GM21390 (cell line): ENCODE measurements around the gene SLC25A47.

ENCODE experiments used
- ATAC-seq: cut with Tn5 transposase; IDR thresholded peaks from one replicate; pipeline ENCODE4 v1.9.1; 2021; ENCODE audit not compliant: unreplicated experiment

SLC25A47 gene

DNA sequence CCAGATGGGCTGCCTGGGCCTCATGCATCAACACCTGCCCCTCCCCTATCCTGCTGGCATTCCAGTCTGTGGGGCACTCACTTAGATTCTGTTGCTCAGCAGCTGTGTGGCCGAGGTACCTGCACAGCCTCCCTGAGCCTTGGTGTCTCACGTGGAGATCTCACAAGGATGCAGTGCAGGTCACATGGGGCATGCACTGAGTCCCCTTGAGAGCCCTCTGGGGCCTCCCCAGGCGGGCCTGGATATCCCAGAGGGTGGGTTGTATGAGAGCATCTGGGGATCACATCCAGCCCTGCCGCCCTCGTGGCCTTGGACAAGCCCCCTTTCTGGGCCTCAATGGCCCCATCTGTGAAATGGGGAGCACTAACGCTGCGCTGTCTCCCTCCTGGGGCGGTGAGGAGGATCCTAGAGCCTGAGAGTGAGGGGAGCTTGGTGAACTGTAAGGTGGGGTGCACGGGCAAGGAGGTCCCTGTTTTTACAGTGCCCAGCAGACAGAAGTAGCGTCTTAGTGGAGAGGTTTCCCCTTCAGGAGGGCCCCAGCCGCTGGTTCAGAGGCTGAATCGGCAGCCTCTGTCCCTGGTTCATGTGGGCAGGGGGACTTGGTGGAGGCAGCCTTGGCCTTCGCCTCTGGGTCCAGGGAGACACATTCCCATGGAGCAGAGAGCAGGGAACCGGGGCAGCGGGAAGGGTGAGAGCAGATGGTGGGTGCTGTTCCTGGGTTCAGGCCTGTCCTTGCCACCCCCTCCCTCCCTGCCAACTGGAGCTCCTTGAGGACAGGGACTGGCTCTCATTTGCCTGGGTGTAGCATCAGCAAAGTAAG lies 791 bp upstream of the SLC25A47 start:
- ATAC-seq = no peak

DNA sequence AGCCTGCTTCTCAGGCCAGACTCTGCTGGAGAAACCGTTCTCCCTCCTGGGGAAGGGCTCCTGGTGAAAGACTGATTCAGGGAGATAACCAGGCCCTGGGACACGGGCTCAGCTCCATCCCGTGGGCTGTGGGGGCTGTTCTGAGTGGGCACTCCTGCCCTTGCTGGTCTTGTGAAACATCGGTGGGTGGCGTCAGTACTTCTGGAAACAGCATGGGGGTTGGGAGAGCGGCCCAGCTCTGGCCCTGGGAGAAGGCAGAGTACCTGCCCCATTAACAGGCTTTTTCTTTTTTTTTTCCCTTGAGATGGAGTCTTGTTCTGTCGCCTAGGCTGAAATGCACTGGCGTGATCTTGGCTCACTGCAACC lies 786 bp downstream of the SLC25A47 start:
- no peak for ATAC-seq

DNA sequence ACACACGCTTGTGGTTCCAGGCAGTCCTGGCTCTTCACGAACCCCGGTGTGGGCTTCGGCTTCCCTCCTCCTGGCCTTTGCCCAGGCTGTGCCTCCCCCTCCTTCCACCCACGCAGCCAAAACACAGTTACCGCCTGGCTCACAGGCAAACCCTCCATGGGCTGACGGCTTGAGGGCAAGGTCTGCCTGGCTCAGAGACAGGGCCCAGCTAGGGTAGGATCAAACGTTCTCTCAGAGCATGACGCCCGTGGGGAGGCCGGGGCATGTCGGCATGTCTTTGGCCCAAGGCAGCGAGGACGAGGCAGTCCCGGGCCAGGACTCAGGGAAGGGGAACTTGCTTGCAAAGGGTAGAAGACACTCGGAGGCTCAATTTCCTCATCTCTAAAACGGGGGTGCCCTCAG lies 2.1 kb downstream of the SLC25A47 start:
- no peak for ATAC-seq

DNA sequence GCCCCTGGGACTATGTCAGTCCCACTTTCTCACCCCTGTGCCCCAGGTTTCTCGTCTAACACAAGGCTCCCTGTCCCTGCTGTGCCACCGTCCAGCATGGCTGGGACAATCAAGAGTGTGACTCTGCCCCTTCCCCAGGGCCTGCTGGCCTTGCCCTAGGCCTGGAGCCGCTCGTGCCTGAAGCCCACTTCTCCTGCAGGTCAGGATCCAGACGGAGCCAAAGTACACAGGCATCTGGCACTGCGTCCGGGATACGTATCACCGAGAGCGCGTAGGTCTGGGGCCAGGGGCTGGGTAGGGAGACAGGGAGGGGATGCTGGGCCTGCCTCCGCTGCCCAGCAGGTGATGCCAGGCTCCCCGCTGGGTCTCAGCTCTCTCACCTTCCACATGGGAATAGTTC lies 2.8 kb downstream of the SLC25A47 start:
- no peak for ATAC-seq

DNA sequence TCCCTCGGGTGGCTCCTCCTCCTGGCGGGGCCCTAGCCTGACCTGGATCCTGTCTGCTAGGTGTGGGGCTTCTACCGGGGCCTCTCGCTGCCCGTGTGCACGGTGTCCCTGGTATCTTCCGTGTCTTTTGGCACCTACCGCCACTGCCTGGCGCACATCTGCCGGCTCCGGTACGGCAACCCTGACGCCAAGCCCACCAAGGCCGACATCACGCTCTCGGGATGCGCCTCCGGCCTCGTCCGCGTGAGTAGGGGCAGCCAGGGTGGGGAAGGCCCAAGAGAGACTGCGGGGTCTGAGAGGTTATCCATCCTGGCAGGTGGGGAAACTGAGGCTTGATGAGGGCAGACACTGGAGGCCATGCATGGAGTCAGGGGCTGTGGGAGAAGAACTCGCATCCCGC lies 4.0 kb downstream of the SLC25A47 start:
- ATAC-seq = no peak

DNA sequence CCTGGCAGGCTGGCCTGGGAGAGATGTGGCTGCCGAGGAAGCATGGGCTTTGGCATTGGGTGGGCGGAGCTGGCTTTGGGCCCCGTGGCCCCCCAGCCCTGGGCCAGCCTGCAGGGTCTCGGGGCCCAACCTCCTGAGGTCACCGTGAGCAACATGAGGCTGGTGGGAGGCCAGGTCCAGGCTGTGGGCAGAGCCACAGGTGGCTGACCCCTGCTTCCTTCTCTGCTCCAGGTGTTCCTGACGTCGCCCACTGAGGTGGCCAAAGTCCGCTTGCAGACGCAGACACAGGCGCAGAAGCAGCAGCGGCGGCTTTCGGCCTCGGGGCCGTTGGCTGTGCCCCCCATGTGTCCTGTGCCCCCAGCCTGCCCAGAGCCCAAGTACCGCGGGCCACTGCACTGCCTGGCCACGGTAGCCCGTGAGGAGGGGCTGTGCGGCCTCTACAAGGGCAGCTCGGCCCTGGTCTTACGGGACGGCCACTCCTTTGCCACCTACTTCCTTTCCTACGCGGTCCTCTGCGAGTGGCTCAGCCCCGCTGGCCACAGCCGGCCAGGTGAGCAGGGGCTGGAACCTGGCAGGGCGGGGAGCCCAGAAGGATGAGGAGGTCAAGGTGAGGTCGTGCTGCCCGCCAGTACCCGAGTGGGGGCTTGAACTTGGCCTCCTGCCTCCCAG lies 5.5 kb downstream of the SLC25A47 start:
- ATAC-seq = no peak

DNA sequence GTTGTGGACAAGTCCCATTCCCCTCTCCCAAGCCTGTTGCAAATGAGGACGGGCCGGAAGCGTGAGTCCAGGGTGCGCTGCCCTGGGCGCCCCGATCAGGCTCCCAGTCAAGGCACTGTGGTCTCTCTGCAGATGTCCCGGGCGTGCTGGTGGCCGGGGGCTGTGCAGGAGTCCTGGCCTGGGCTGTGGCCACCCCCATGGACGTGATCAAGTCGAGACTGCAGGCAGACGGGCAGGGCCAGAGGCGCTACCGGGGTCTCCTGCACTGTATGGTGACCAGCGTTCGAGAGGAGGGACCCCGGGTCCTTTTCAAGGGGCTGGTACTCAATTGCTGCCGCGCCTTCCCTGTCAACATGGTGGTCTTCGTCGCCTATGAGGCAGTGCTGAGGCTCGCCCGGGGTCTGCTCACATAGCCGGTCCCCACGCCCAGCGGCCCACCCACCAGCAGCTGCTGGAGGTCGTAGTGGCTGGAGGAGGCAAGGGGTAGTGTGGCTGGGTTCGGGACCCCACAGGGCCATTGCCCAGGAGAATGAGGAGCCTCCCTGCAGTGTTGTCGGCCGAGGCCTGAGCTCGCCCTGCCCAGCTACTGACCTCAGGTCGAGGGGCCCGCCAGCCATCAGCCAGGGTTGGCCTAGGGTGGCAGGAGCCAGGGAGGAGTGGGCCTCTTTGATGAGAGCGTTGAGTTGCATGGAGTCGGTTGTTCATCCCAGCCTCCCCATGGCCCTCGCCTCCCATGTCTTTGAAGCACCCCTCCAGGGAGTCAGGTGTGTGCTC lies 6.3 kb downstream of the SLC25A47 start:
- ATAC-seq = no peak

DNA sequence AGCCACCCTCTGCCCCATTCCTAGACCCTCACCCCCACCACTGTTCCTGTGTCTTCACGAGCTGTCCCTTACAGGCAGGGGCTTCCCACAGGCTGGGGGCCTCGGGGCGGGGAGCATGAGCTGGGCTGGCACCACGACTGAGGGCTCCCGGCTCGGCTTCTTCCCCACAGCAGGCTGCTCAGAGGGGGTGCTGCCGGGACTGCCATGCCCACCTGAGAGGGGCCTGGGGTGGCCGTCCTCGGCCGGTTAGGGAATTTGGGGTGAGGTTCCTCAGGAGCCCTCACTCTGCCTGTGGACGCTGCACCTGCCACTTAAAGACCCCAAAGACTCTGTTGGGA lies 6.8 kb downstream of the SLC25A47 start:
- ATAC-seq = no peak

DNA sequence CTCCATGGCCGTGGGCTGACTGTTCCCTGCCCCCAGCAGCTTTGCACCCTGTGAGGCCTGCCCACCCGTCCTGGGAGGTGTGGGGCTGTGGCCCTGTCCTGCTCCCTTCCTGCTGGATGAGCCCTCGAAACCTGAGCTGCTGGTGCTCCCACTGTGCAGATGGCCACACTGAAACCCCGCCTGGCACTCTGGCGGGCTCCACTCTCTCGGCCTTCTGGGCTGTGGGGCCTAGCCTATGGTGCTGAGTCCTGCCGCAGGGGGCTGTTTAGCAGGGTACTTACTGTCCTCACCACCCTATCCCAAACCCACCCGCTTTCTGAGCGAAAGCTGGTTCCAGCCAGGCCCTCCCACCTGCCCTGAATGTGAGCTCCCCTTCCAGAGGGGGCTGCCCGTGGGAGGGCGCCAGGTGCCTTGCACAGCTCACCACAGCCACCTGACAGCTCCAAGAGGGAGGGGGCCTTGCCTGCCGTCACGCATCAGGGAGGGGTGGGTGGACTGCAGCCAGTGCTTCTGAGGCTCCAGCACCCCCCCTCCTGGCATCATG lies 7.3 kb downstream of the SLC25A47 start:
- ATAC-seq = no peak

DNA sequence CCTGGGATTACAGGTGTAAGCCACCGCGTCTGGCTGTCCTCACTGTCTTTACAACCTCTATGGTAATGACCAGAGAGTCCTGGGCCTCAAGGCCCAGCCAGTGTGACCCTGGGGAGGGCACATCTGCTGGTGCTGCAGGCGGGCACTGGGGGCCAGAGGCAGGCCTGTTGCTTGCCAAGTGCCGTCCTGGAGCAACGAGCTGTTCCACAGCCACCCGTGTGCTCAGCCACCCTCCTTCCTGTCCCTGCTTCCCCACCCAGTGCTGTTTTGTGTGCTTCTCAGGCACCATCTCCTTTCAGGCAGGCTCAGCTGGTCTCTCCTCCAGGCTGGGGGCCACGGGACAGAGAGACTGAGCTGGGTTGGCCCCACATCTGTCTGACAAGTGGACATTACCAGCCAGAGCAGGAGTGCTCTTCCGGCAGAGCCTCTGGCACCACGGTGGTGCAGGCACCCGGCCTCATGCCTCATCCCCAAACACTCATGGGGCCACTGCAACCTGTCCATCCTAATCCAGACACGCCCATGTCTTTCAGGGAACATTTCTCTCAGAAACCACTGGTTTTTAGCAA lies 9.0 kb downstream of the SLC25A47 start:
- no peak for ATAC-seq

DNA sequence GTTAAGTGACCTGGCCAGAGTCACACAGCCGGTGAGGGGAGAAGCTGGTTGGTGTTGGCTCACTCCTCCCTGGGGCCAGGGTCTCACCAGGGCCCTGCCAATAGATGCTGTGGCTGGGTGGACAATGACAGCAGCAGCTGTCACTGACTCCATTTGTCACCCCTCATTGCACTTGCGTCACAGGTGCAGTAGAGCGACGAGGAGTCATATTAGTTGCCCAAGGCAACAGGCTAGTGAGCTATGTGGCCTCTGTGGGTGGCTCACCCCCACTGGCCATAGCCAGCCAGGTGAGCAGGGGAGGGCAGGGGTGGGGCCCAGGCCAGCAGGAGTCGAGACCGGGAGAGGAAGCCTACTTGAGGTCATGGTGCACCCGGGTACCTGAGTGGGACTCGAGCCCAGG lies 9.7 kb downstream of the SLC25A47 start:
- peak; percentile 62 for ATAC-seq

DNA sequence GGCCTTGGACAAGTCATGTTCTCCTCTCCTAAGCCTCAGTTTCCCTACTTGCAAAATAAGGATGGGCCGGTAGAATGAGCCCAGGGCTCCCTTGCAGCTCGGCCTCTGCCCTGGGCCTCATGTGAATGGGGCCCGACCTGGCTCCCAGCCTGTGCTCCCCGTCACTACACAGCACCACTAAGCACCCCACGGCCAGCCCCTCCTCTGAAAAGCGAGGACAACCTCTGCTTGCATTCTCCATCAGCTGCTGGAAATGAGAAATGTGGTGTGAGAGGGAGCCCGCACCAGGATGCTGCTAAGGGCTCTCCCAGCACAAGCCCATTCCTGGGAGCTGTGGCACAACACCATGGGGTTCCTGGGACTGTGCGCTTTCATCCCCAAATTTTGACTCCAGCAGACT lies 10.2 kb downstream of the SLC25A47 start:
- no peak for ATAC-seq

DNA sequence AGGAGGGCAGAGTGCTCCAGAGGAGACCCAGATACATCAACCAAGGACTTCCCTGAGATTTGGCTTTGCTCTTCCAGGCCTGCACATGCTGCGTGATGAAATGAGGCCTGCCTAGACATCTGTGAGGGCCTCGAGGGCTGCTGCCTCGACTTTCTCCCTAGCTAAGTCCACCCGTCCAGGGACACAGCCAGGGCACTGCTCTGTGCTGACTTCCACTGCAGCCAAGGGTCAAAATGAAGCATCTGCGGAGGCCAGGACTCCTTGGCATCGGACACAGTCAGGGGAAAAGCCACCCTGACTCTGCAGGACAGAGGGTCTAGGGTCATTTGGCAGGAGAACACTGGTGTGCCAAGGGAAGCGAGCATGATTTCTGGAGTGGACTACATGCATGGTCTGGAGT lies 10.7 kb downstream of the SLC25A47 start:
- no peak for ATAC-seq

DNA sequence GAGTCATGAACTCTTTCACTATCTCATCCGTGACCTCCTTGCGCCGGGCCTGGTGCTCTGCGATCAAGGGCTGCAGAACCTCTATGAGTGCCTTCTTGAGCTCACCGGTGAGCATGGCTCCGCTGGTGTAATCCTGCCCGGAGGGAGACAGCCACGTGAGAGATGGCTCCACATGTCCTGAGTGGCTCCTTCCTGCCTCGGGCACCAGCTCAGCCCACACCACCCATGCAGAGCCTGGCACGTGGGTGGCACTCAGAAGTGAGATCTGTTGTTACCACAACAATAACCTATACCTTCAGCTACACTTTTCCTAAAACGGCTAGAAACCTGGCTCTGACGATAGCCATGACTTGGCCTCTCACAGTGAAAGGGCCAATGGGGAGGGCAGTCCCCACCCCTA lies 11.8 kb downstream of the SLC25A47 start:
- ATAC-seq = no peak

DNA sequence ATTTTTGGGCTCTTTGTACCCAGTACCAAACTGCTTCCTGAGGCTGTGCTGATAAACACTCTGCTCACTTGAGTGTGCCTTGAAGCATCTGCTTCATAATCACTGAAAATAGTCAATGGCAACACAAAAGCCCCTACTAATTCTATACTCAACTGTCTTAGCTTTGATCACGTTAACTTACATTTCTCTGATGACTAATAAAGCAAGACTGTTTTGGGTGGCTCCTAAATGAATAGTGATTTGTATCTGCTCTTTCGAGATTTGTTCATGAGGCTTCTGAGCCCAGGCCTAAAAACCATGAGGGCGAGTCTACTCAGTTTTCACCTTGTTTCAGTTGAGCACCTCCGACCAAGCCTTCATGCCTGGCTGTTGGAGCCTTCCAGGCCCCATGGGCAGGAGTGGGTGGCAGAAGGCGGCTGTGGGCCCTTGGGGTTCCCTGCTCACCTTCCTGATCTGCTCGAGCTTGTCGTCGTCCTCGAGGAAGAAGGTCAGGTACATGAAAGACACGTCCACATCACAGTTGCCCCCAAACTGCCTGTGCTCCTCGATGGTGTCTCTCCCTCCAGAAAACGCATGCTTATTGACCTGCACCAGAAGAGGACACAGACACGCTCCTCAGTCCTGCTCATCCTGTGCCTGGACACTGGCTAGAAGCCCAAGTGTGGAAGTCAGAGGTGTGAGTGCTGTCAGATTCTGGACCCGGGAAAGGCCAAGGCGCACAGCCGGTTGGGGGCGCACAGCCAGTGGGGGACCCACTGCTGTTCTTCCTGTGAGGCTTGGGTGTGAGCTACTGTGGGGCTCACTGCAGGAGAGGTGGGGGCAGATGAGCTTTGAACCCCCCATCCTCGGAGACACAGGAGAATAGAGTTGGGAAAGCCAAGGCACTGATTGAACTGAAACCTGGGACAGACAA lies 13.7 kb downstream of the SLC25A47 start:
- ATAC-seq = peak; percentile 37

DNA sequence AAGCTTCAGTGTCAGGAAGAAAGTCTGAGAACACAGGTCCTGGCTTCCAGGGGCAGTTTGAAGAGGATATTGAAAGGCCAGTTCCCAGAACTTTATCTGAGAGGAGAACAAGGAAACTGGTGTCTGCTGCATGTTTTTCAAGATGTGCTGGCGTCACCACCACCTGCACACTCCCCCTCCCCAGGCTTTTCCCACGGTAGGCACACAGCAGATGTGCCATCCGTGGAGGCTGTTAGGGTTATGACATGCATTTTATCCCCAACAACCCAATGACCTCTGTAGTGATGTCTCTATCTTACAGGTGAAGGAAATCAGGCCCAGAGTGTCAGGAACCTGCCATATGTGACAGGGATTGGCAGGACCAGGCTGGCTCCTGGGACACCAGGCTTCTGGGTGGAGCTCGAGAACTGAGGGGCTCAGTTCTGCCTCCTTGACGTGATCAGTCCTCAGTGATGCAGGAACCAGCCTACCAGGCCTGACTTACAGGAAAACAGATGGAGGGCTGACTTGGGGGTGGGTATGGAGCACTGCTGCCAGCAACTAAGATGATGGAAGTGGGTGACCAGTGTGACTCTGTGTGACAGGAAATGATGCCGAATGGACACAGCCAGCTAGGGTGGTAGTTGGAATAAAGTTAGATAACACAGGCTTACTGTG lies 16.8 kb downstream of the SLC25A47 start:
- no peak for ATAC-seq

DNA sequence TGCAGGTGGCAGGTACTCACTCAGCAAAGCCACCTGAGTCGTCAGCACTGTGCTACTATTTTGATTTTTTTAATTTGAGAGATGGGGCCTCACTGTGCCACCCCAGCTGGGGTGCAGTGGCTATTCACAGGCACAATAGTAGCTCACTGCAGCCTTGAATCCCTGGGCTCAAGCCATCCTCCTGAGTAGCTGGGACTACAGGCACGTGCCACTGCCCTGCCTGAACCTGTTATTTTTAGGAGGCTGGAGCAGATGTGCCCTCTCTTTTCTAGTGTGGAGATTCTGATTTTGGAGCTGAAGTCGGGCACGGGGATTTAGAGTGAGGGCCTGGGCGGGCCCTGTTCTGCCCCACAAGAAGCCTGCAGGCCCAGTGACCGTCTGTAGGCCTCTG lies 17.3 kb downstream of the SLC25A47 start:
- ATAC-seq = no peak

DNA sequence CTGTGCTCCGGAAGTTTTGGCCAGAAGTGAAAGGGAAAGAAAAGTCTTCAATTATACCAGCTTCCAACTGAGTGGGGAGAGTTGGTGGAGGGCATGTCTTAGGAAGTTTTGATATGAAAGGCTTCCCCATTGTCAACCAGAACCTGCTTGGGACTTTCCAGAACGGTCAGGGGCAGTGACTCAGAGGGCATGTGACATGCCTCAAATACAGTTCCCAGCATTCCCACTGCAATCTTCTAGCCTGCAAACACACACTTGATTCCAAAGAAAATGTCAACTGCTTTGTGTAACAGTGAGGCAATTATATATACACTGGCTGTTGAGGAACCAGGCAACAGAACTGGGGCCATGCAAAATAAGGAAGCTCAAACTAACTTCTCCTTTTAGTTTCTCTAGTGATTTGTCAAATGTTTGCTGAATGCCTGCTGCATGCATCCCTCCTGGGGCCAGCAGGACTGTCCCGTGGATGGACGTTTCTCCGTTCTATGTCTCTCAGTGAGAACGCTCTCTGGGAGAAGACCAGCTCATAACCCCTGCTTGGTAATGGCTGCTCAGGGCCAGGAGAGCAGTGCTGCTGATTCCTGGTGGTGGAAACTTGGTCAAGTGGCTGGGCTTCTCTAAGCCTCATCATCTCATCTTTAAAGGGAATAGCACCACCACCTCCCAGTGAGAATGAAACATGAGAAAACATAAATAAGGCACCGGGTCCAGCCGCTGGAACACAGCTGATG lies 18.3 kb downstream of the SLC25A47 start:
- ATAC-seq = no peak

DNA sequence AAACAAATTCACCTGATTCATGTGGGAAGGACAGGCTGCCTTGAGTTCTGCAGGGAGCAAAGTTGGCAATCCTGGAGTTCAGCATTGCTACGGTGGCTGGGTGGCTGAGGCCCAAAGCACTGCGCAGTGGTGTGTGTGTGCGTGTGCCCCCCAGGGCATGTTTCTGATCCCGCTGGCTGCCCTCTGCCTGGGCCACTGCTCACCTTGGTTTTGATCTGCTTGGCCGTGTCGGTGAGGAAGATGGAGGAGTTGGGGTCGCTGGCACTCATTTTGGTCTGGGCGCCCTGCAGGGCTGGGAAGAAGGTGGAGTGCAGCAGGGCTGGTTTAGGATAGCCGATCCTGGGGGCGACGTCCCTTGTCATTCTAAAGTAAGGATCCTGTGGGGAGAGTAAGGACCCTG lies 19.1 kb downstream of the SLC25A47 start:
- no peak for ATAC-seq
